ENCODE results near the gene C3orf80.
"Not testable (repeated sequence)": the region's sequence is repeated elsewhere in the genome, so short reads cannot be mapped to it uniquely, and the experiment has no call there.

C3orf80 gene

DNA sequence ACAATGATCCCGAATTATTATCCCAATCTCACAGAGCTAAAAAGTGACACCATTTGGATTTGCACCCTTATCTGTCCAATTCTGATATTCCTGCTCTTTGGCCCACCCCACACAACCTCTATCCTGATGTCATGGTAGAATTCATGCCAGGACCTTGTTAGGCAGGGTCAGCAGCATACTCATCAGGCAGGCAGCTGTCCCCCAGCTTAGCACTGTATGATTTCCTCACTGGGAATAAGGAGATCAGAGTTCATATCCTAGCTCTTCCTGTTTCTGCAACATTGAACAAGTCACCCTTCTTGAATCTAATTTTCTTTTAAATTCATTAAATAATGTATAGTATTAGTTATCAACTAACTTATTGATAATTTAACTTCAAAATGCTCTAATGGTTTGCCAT is 12.0 kb upstream of the C3orf80 start:
- DNase-seq (ENCODE audit: low spot score) = no peak

- no peak for DNase-seq (ENCODE audit: low spot score)
These were observed 7.5 kb upstream of the C3orf80 start for GRCh38 chr3:160217675-160218074.

DNA sequence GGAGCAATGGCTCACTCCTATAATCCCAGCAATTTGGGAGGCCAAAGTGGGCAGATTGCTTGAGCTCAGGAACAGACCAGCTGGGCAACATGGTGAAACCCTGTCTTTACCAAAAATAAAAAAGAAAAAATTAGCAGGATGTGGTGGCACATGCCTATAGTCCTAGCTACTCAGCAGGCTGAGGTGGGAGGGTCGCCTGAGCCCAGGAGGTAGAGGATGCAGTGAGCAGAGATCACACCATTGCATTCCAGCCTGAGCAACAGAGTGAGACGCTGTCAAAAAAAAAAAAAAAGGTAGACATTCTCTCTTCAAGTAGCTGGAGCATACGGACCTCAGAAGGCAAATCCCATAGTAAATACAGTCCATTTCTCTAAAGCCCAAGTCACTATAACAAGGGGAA is 7.1 kb upstream of the C3orf80 start:
- DNase-seq (ENCODE audit: low spot score) = no peak

- no peak for DNase-seq (ENCODE audit: low spot score)
These were observed 5.2 kb upstream of the C3orf80 start for GRCh38 chr3:160220038-160220437.

- DNase-seq (ENCODE audit: low spot score) = no peak
These were observed 4.2 kb upstream of the C3orf80 start for GRCh38 chr3:160221019-160221418.

- no peak for DNase-seq (ENCODE audit: low spot score)
These were observed 966 bp upstream of the C3orf80 start for GRCh38 chr3:160224256-160224655.

GRCh38 chr3:160224811-160225175 is 429 bp upstream of the C3orf80 start:
- no peak for DNase-seq (ENCODE audit: low spot score)

DNA sequence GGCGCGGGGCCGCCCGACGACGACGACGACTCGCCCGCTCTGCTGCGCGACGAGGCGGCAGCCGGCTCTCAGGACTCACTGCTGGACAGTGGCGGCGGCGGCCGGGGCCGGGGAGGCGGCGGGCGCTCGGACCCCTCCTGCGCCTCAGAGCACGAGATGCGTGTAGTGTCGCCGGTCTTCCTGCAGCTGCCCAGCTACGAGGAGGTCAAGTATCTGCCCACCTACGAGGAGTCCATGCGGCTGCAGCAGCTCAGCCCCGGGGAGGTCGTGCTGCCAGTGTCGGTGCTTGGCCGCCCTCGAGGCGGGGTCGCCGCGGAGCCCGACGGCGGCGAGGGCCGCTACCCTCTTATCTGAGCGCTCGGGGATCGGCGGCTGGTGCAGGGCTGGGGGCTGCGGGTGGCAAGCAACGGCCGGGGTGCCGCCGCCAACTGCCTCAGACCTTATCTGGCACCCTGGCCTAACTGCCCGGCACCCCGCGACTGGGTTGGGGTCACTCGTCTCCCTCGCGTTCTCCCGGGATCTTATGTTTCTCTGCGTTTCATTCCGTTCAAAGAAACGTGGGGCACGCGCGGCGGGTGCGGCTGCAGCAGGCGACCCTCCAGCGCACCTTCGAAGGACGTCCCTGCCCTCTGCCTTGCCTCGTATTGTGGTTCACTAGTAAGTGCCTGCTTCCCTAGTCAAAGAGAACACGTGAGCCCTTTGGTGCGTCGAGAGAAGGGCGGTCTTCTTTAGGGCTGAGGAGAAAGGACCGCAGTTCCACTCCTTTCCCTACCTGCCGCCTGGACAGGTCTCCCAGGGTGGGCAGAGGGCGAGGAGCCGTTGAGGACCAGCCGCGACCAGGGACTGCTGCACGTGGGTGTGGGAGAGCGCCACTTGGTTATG is 1.0 kb downstream of the C3orf80 start:
- peak; percentile 18 for DNase-seq (ENCODE audit: low spot score)

DNA sequence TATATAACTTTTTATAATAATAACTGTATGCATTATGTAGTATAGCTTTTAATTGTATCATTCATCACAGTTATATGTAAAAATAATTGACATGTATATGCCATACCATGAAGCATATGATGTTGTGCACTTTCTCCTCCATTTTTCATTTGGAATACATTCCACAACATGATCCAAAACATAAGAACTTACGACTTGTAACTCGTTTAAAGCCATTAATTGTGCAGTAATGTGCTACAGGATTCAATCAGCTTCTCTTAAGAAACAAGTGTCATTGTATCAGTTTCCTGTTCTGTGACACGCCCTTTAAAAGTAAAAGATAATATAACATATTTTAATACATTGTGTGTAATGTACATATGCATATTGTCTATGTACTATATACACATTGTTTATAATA is 2.2 kb downstream of the C3orf80 start:
- no peak for DNase-seq (ENCODE audit: low spot score)

DNA sequence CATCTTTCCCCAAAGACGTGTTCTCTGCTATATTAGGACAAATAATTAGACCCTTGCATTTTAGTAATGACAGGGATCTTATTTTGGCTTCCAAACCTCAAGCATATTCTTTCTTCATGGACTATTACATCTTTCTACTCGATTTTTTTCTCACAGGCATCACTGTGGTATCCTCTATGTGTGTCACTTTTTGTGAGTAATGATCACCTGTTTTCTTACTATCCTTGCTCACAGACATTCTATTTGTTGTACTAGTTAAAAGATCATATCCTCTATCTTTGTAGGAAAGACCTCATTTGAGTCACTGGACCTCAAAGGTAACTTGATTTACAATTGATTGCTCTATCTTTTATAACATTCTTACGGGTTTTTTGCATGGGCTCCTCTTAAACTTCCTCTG is 6.8 kb downstream of the C3orf80 start:
- no peak for DNase-seq (ENCODE audit: low spot score)

- DNase-seq (ENCODE audit: low spot score) = not testable (repeated sequence)
These were observed 15.5 kb downstream of the C3orf80 start for GRCh38 chr3:160240719-160241118.

DNA sequence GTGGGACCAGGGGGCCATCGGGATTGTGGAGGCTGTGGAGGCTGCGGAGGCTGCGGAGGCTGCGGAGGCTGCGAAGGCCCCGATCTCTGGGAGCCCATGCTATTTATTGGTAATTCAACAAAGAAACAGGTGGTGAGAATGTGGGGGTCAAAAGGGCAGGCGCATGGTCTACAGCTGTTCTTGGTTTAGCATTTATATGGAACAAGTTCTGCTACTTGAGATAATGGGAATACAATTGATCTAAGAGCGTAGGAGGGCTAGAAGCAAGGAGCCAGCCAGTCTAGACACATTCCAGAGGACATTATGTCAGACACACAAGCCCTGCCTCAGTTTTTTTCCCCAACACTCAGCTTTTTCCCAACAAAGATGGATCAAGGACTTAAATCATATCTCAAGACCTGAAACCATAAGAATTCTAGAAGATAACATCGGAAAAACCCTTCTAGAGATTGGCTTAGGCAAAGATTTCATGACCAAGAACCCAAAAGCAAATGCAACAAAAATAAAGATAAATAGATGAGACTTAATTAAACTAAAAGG is 20.1 kb downstream of the C3orf80 start:
- DNase-seq (ENCODE audit: low spot score) = no peak

GRCh38 chr3:160247766-160248165 is 22.5 kb downstream of the C3orf80 start:
- DNase-seq (ENCODE audit: low spot score) = no peak

DNA sequence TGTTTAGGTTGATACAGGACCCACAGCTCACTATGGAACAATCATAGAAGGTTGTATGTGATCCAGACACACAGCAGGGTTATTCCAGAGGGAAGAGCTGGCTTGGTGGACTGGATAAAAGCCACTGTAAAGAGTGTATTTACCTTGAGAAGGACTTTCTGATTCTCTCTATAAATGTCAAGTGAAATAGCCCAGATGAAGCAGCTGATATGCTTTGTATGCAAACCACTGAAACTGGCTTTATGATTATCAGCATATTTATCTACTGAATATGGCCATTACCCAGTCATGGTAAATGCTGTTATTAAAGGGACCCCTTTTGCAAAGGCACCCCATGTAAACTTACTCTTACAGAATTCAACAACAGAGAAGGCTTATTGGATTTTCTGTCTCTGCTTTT is 28.1 kb downstream of the C3orf80 start:
- no peak for DNase-seq (ENCODE audit: low spot score)

- DNase-seq (ENCODE audit: low spot score) = no peak
These were observed 32.4 kb downstream of the C3orf80 start for GRCh38 chr3:160257606-160258005.

GRCh38 chr3:160259589-160259988 is 34.4 kb downstream of the C3orf80 start:
- DNase-seq (ENCODE audit: low spot score) = no peak

GRCh38 chr3:160260587-160261270 is 35.5 kb downstream of the C3orf80 start:
- DNase-seq (ENCODE audit: low spot score) = no peak

- no peak for DNase-seq (ENCODE audit: low spot score)
These were observed 39.9 kb downstream of the C3orf80 start for GRCh38 chr3:160265088-160265487.

Data from hepatic stellate cell (primary cell).